K562 (cell line): Measurements from ENCODE around the gene WARS2. TPM values are rescaled to one million over a fixed set of nuclear protein-coding genes. Genes with fewer than 3 reads are reported as not detected.

Experiments
- ATAC-seq: fragments of 200-7000 bp; cut with Tn5 transposase; 3 replicates; pipeline ENCODE4 v1.9.1; 2020; ENCODE audit warnings: moderate library complexity
- BruUV-seq: library from RNA; stranded (reverse); fragments of 400-500 nt; replicated peaks from 2 replicates; lab custom pipeline; 2021; lab: Mats Ljungman, UMichigan
- CTCF ChIA-PET: fragments of 300-600 bp; formaldehyde crosslinking; extraction: SDS; loops from one replicate; lab custom pipeline; 2021; ENCODE audit warnings: low intra/inter-chr PET ratio; lab: Yijun Ruan, JAX
- POLR2A ChIA-PET: fragments of 300-600, 350-650 bp; sonication (Branson Sonifier 250); formaldehyde crosslinking; extraction: SDS; loops from one replicate; lab custom pipeline; 2021; ENCODE audit warnings: antibody characterized with exemption, inconsistent platforms; lab: Yijun Ruan, JAX
- DNase-seq, 4 experiments: peaks; one replicate each; pipeline versions ENCODE4 v3.0.0 to v3.0.0-alpha.2; 2011 to 2018; ENCODE audit warnings: low spot score in 3 of 4, mixed read lengths in 3 of 4; ENCODE audit errors: extremely low read depth in 1 of 4
- FAIRE-seq: peaks from 2 replicates; lab custom pipeline; 2011; peaks lifted over from hg19 to GRCh38; lab: Jason Lieb, UNC
- H2AFZ ChIP-seq: 2 replicates; pipeline ENCODE4 v1.6.0; 2011; ENCODE audit warnings: low read depth, low read length, control low read depth, inconsistent platforms
- H3K27ac ChIP-seq: fragments of 200-600 bp; 3 replicates; pipeline ENCODE4 v1.8.0; 2011; ENCODE audit warnings: low read depth, mild to moderate bottlenecking, control low read depth, inconsistent platforms, low read length, moderate library complexity, mixed read lengths; ENCODE audit errors: extremely low read depth
- H3K27me3 ChIP-seq, 2 experiments: fragments of 300-600 bp in 1 of 2; 2 replicates in 1 of 2; 3 replicates in 1 of 2; pipeline versions ENCODE4 v1.6.0 to v1.8.0; 2011; ENCODE audit warnings: inconsistent platforms in 2 of 2, low read length in 2 of 2, mild to moderate bottlenecking in 1 of 2, mixed read lengths in 1 of 2, moderate library complexity in 1 of 2; ENCODE audit not compliant: control insufficient read depth in 2 of 2, insufficient read depth in 2 of 2
- H3K36me3 ChIP-seq: fragments of 300-600 bp; 3 replicates; pipeline ENCODE4 v1.8.0; 2011; ENCODE audit warnings: mild to moderate bottlenecking, low read length, inconsistent platforms; ENCODE audit not compliant: control insufficient read depth, insufficient read depth
- H3K4me1 ChIP-seq, 2 experiments: fragments of 200-600 bp in 1 of 2; replicated peaks in 1 of 2; 2 replicates in 1 of 2; 3 replicates in 1 of 2; pipeline versions ENCODE4 v1.5.1 to v1.8.0; 2011; ENCODE audit warnings: inconsistent platforms in 2 of 2, low read length in 2 of 2, mild to moderate bottlenecking in 1 of 2, mixed read lengths in 1 of 2, moderate library complexity in 1 of 2; ENCODE audit not compliant: control insufficient read depth in 2 of 2, insufficient read depth in 2 of 2
- H3K4me2 ChIP-seq: 2 replicates; pipeline ENCODE4 v1.6.1; 2011; ENCODE audit warnings: low read length, control low read depth, inconsistent platforms, mixed read lengths; ENCODE audit not compliant: insufficient read depth
- H3K4me3 ChIP-seq: fragments of 200-600 bp; sonication (generic), shearing (Covaris generic); 2 replicates; pipeline ENCODE4 v1.5.1; 2016; ENCODE audit warnings: control low read depth, inconsistent platforms
- H3K79me2 ChIP-seq: fragments of 200-600 bp; 3 replicates; pipeline ENCODE4 v1.8.0; 2011; ENCODE audit warnings: low read length, inconsistent platforms; ENCODE audit not compliant: control insufficient read depth, insufficient read depth
- H3K9ac ChIP-seq, 2 experiments: 2 replicates each; pipeline versions ENCODE4 v1.6.0 to v1.6.1; 2011; ENCODE audit warnings: low read depth in 2 of 2, low read length in 2 of 2, control low read depth in 1 of 2, inconsistent platforms in 1 of 2, mild to moderate bottlenecking in 1 of 2, mixed read lengths in 1 of 2; ENCODE audit not compliant: insufficient read depth in 1 of 2
- H3K9me1 ChIP-seq: one replicate; pipeline ENCODE4 v1.6.0; 2011; ENCODE audit warnings: inconsistent platforms, mild to moderate bottlenecking, low read length, moderate library complexity; ENCODE audit not compliant: control insufficient read depth, insufficient read depth
- H3K9me3 ChIP-seq: replicated peaks from 2 replicates; pipeline ENCODE4 v1.5.1; 2011; ENCODE audit warnings: low read depth, low read length, inconsistent platforms; ENCODE audit not compliant: control insufficient read depth, insufficient read depth
- H4K20me1 ChIP-seq: replicated peaks from 2 replicates; pipeline ENCODE4 v1.6.1; 2011; ENCODE audit warnings: low read length, inconsistent platforms, mixed read lengths; ENCODE audit not compliant: control insufficient read depth, insufficient read depth
- DMBX1 ChIP-seq: fragments of 250-450 bp; sonication (Bioruptor Pico); IDR thresholded peaks from 2 replicates; pipeline ENCODE4 v1.8.0; 2022; ENCODE audit warnings: inconsistent platforms, mild to moderate bottlenecking, moderate library complexity, borderline replicate concordance
- IFI16 ChIP-seq: fragments of 250-450 bp; sonication (Bioruptor Pico); IDR thresholded peaks from 2 replicates; pipeline ENCODE4 v2.1.2; 2022; ENCODE audit warnings: mild to moderate bottlenecking, inconsistent platforms
- MAFF ChIP-seq: IDR thresholded peaks from 2 replicates; pipeline ENCODE4 v1.6.1; 2012; ENCODE audit warnings: low read length, improper control_type of control experiment
- MAFG ChIP-seq: fragments of 450-650 bp; conservative IDR thresholded peaks from 2 replicates; pipeline ENCODE4 v1.6.1; 2016; ENCODE audit warnings: missing genetic modification characterization, missing compliant biosample characterization
- MBD1 ChIP-seq: fragments of 250-450 bp; sonication (Bioruptor Pico); IDR thresholded peaks from 2 replicates; pipeline ENCODE4 v1.8.0; 2022; ENCODE audit warnings: inconsistent platforms
- MCM7 ChIP-seq, 2 experiments: fragments of 450-650 bp; IDR thresholded peaks; 2 replicates each; pipeline ENCODE4 v1.6.1; 2016 to 2018
- MNT ChIP-seq, 2 experiments: fragments of 450-650 bp; conservative IDR thresholded peaks; 2 replicates each; pipeline ENCODE4 v1.6.1; 2017; ENCODE audit warnings: mild to moderate bottlenecking in 2 of 2, moderate library complexity in 2 of 2
- NFIC ChIP-seq: fragments of 450-650 bp; IDR thresholded peaks from 2 replicates; pipeline ENCODE4 v1.6.1; 2017; ENCODE audit warnings: mild to moderate bottlenecking, inconsistent platforms
- POLR2G ChIP-seq: fragments of 200-400 bp; formaldehyde crosslinking; IDR thresholded peaks from 2 replicates; pipeline ENCODE4 v1.6.1; 2017; ENCODE audit warnings: low read depth, mild to moderate bottlenecking, antibody characterized with exemption, low read length, moderate library complexity
- SPI1 ChIP-seq: IDR thresholded peaks from 2 replicates; pipeline ENCODE4 v1.6.1; 2011; ENCODE audit warnings: low read depth, low read length, control low read depth, borderline replicate concordance
- ZNF354B ChIP-seq: fragments of 250-450 bp; sonication (Bioruptor Pico); IDR thresholded peaks from 2 replicates; pipeline ENCODE4 v1.4.0; 2020
- ZNF707 ChIP-seq: fragments of 250-450 bp; sonication (Bioruptor Pico); conservative IDR thresholded peaks from 2 replicates; pipeline ENCODE4 v1.8.0; 2022; ENCODE audit warnings: inconsistent platforms, mild to moderate bottlenecking, moderate library complexity
- ZNF780A ChIP-seq: fragments of 250-450 bp; sonication (Bioruptor Pico); IDR thresholded peaks from 2 replicates; pipeline ENCODE4 v1.5.0; 2021; ENCODE audit warnings: mild to moderate bottlenecking
- WGBS: fragments of 100-300 bp; shearing (Covaris generic); methylation state at CpG from one replicate; pipeline ENCODE4 v1.1.6; 2016; ENCODE audit warnings: low coverage, mixed read lengths; ENCODE audit not compliant: insufficient coverage; ENCODE audit errors: missing lambda C conversion rate; 5-methylcytosine and 5-hydroxymethylcytosine counted together
- in situ Hi-C: fragments of 300-500 bp; cut with MboI; formaldehyde crosslinking; loops from 4 replicates; pipeline ENCODE4 v1.15.0; 2018; ENCODE audit warnings: inconsistent platforms, mixed read lengths
- intact Hi-C: fragments of 100-400 bp; cut with micrococcal nuclease; formaldehyde crosslinking; loops from 2 replicates; pipeline ENCODE4 v1.14.2; 2022
- polyA plus RNA-seq, 8 experiments: library from polyadenylated mRNA; depleted of rRNA in 4 of 8; stranded (reverse) in 5 of 8; unstranded in 3 of 8; fragments of >200 nt; fragmentation: Nextera tagmentation in 2 of 8; fragmentation: Illumina TruSeq in 1 of 8; extraction: Ambion mirVana in 2 of 8; extraction: Trizol in 1 of 8; gene quantifications; 2 replicates each; pipeline versions ENCODE4 v1.2.1 to v1.2.3, GENCODE V29; 2011 to 2014; ENCODE audit warnings: inconsistent platforms in 1 of 8, missing spikeins in 1 of 8
- total RNA-seq, 7 experiments: library from RNA; depleted of rRNA in 6 of 7; stranded (reverse); fragments of >200 nt in 6 of 7; fragmentation: Illumina TruSeq in 2 of 7; extraction: Trizol in 2 of 7; gene quantifications; 2 replicates each; pipeline versions ENCODE4 v1.2.1 to v1.2.3, GENCODE V29; 2011 to 2021; ENCODE audit warnings: low replicate concordance in 1 of 7

WARS2 gene
- total and polyA plus RNA-seq, 9 of the 15 experiments (the other 6 are each of a cell fraction or from before 2014, with no cell fraction given) = 5.7 to 18.0 (median 16.9) TPM

GRCh38 chr1:119132179-119132578, 8.3 kb downstream of the WARS2 start:
- in situ Hi-C loops (no loop called here), intact Hi-C loops (no loop called here)
- no peaks in the 10 kb centered on the region for H3K9me3 ChIP-seq
- no peak overlapping the region for H3K27ac ChIP-seq
- H3K79me2 ChIP-seq = no peaks in the 10 kb centered on the region
- H3K36me3 ChIP-seq = no peaks in the 10 kb centered on the region
- no peak overlapping the region for H3K4me2 ChIP-seq
- no peaks in the 10 kb centered on the region for H4K20me1 ChIP-seq
- no peak for FAIRE-seq
- H3K4me1 ChIP-seq = 0 out of 5 replicates have a peak, but pooled peaks cover 0 to 2% of the 10 kb centered on the region in 2 experiments
- DNase-seq = no peak
- H3K9ac ChIP-seq = no peak overlapping the region
- H3K4me3 ChIP-seq = no peak overlapping the region
- no peaks in the 10 kb centered on the region for H3K27me3 ChIP-seq
- TF ChIP-seq SPI1 = peak; percentile 53; the same call in 1 of the 2 replicates
- no peak for TF ChIP-seq ZNF707 (CRISPR knock-in tag)
- TF ChIP-seq NFIC = peak; percentile 38; the same call in 1 of the 2 replicates
- WGBS = 81% methylated on average over 3 of the region's 3 CpGs
- no TSS peak for BruUV-seq
- ChIA-PET CTCF (no interaction called here), POLR2A (interaction anchor here (0.6 kb wide), 1 partner anchor 11 kb away, joined by 5 read pairs; no protein-coding TSS in a partner anchor)
- ATAC-seq = no peak
- H2AFZ ChIP-seq = no peak overlapping the region
- H3K9me1 ChIP-seq = no peaks in the 10 kb centered on the region

GRCh38 chr1:119125874-119126273, 14.6 kb downstream of the WARS2 start:
- WGBS = 53% methylated on average over 1 of the region's 1 CpG
- H3K4me1 ChIP-seq = no peaks in the 10 kb centered on the region
- H3K9me1 ChIP-seq = no peaks in the 10 kb centered on the region
- H3K4me2 ChIP-seq = no peak overlapping the region
- H3K27me3 ChIP-seq = no peaks in the 10 kb centered on the region
- H2AFZ ChIP-seq = no peak overlapping the region
- FAIRE-seq (no peak), ATAC-seq (no peak), DNase-seq (no peak)
- H3K27ac ChIP-seq = no peak overlapping the region
- H3K9ac ChIP-seq = no peak overlapping the region
- CTCF ChIA-PET = no interaction called here
- in situ Hi-C loops (no loop called here), intact Hi-C loops (no loop called here)
- POLR2A ChIA-PET = interaction anchor here (0.6 to 1.3 kb wide), 4 partner anchors 14 to 75 kb away, joined by 3 to 4 read pairs (median 4); partner anchors contain the start of gene WARS2
- no peaks in the 10 kb centered on the region for H3K79me2 ChIP-seq
- BruUV-seq = no TSS peak
- H3K36me3 ChIP-seq = no peaks in the 10 kb centered on the region
- no peaks in the 10 kb centered on the region for H3K9me3 ChIP-seq
- no peak overlapping the region for H3K4me3 ChIP-seq
- no peaks in the 10 kb centered on the region for H4K20me1 ChIP-seq
- TF ChIP-seq MAFF (peak; percentile 79), MCM7 (IDR thresholded peaks at IDR 0.05) (no peak), MBD1 (CRISPR knock-in tag) (no peak), ZNF354B (CRISPR knock-in tag) (no peak), DMBX1 (no peak), IFI16 (CRISPR knock-in tag) (no peak), ZNF780A (CRISPR knock-in tag) (no peak), MNT (conservative IDR thresholded peaks at IDR 0.05) (no peak), POLR2G (no peak), MAFG (peak; percentile 77)
